Measurements from ENCODE around the gene MEGF6. TPM values are rescaled to one million over a fixed set of nuclear protein-coding genes. Genes with fewer than 3 reads are reported as not detected.

Gene MEGF6
- total RNA-seq, 1 donor, result 102 TPM

DNA sequence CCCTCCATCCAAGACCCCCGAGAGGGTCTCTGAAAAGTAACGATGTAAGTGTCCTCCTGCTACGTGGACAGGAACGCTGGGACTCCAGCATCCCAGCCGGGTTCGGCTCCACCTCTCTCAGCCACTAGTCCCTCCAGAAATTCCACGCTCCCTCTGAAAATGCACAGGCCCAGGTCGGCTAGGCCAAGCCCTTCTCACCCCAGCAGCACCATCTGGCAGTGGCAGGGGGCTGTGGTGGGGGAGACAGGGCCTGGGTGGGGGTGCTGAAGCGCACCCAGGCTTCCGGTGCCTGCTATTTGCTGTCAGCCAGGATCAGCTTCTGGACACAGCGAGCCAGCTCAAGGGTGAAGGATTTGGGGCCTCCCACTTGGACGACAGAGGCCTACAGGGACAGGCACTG, 83.5 kb downstream of the MEGF6 start:
- TF ChIP-seq, protein P1, sequence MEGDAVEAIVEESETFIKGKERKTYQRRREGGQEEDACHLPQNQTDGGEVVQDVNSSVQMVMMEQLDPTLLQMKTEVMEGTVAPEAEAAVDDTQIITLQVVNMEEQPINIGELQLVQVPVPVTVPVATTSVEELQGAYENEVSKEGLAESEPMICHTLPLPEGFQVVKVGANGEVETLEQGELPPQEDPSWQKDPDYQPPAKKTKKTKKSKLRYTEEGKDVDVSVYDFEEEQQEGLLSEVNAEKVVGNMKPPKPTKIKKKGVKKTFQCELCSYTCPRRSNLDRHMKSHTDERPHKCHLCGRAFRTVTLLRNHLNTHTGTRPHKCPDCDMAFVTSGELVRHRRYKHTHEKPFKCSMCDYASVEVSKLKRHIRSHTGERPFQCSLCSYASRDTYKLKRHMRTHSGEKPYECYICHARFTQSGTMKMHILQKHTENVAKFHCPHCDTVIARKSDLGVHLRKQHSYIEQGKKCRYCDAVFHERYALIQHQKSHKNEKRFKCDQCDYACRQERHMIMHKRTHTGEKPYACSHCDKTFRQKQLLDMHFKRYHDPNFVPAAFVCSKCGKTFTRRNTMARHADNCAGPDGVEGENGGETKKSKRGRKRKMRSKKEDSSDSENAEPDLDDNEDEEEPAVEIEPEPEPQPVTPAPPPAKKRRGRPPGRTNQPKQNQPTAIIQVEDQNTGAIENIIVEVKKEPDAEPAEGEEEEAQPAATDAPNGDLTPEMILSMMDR (IDR thresholded peaks at IDR 0.05; ENCODE audit: insufficient read depth, low read length), result no peak
- H3K4me3 ChIP-seq (ENCODE audit: low read depth, low read length), result no peak overlapping the region
- DNase-seq (ENCODE audit: low read depth), result no peak

DNA sequence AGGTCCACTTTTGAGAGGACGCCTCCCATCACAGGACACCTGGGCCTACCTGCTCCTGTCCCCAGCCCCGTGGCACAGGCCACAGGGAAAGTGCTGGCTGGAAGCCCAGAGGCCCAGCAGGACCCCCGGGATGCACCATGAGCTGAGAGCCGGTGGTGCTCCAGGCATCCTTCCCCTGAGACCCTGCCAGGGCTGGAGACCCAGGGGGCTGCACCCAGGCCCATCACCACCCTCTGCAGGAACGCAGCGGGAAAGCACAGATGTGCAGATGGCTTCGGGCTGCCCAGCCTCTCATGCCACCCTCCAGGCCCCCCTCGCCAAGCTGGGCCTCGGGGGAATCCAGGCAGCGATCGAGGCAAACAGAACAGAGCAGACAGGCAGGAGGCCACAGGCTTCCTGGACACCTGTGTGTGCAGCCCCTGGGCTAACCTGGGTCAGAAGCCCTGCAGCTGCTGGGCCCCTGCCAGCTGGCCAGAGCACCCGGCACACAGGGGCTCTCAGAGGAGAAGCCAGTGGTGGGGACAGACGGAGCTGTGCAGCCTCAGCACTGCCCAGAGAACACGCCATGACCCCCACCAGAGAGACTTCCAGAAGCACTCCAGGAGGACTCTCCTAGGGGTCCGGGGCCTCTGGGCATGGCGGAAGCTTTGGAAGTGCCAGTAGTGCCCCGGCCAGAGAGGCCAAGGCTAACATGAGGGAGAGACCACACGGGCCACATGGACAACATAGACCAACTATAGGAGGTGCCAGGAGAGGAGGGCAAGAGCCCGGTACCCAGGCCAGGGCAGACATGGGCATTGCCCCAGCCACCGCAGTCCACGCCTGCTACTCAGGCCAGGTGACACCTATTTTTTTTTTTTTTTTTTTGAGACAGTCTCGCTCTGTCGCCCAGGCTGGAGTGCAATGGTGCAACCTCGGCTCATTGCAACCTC, 85.5 kb downstream of the MEGF6 start:
- H3K4me3 ChIP-seq (ENCODE audit: low read depth, low read length), result no peak overlapping the region
- TF ChIP-seq, protein P1 (IDR thresholded peaks at IDR 0.05; ENCODE audit: insufficient read depth, low read length), result no peak
- DNase-seq (ENCODE audit: low read depth), result no peak

DNA sequence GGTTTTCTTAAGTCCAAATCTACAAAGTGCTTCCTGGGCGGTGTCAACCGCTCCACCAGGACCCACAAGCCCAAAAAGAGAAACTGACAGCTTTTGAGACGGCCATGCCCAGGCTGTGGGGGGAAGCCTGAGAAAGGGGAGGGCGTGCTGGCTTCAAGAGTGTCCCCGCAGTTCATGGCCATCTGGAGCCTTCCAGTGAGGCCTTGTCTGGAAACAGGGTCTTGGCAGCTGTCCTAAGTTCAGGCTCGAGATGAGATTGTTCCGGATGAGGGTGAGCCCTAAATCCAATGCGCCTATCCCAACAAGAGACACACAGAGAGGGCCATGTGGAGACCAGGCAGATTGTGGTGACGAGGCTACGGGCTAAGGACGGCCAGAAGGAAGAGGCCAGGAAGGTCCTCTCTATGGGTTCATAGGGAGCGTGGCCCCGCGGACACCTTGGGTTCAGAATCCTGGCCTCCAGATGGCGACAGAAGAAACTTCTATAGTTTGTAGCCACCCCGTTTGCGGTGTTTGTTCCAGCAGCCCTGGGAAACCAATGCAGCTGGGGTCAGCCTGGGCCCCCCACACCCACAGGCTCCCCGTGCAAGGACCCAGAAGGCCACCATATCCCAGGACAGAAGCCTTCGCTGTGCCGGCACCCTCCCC, 86.6 kb downstream of the MEGF6 start:
- DNase-seq (ENCODE audit: low read depth), result no peak
- no peak overlapping the region for H3K4me3 ChIP-seq (ENCODE audit: low read depth, low read length)
- TF ChIP-seq, protein P1 (IDR thresholded peaks at IDR 0.05; ENCODE audit: insufficient read depth, low read length), result no peak

DNA sequence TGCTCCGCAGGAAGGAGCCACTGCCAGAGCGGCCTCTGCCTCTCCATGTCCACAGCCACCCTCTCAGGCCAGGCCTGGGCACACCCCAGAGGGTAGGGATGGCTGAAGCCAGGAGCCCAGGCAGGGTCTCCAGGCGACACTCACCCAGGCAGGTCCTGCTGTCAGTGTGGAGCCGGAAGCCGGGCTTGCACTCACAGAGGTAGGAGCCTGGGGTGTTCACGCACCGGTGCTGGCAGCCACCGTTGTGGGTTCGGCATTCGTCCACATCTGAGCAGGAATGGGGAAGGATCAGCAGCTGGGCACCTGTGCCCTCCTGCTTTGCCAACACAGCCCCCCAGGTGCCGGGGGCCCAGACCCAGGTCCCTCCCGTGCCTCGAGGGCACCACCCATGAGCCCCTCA, 87.3 kb downstream of the MEGF6 start:
- TF ChIP-seq, protein P1 (IDR thresholded peaks at IDR 0.05; ENCODE audit: insufficient read depth, low read length), result no peak
- no peak overlapping the region for H3K4me3 ChIP-seq (ENCODE audit: low read depth, low read length)
- DNase-seq (ENCODE audit: low read depth), result no peak

DNA sequence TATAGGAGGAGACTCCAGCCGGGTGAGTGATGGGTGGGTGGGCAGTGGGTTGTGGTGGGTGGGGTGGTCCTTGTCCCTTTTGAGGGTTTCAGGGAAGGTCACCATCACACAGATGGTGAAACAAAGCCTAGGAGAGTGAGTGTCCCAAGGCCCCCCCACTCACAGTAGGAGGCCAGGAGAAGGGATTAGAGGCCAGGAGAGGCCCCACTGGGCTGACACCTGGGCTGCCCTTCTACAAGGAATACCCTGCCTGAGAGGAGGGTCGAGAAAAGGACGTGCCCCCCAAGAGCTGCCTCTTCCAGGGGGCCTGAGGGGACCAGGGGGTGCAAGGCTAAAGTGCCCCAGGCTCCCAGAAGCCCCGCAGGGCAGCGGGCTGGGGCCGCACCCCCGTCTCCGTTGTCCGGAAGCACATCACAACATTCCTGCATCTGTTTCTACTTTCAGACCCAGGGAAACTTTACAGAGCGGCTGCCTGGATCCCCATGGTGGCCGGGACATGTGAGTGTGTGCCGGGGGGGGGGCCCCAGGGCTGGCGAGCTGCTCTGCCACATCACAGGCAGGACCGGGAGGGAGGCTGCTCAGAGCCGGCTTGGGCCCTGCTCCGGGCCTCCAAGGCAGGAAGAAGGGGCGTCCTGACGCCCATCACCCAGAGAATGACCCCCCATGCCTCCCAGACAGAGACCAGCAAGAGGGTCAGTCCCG, 88.6 kb downstream of the MEGF6 start:
- DNase-seq (ENCODE audit: low read depth), result peak; percentile 45
- TF ChIP-seq, protein P1 (IDR thresholded peaks at IDR 0.05; ENCODE audit: insufficient read depth, low read length), result no peak
- H3K4me3 ChIP-seq (ENCODE audit: low read depth, low read length), result no peak overlapping the region

DNA sequence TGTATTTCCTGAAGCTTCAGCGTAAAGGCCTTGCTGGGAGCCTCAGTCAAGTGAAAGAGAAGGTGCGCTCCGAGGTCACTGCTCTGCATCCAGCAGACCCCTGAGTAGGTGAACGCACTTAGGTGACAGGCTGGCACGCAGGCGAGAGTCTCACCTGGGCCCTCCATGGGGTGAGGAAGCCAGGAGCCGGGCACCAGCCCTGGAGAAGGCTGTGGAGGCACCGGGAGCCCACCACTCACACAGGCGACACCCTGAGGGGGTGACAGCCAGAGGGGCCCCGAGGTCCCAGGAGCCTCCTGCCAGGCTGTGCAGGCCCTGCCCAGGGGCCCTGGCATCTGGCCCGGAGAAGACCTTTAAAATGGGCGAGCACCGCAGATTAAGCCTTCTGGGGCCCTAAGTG, 89.2 kb downstream of the MEGF6 start:
- DNase-seq (ENCODE audit: low read depth), result no peak
- TF ChIP-seq, protein P1 (IDR thresholded peaks at IDR 0.05; ENCODE audit: insufficient read depth, low read length), result no peak
- H3K4me3 ChIP-seq (ENCODE audit: low read depth, low read length), result no peak overlapping the region
